Measurements from ENCODE around the gene CR1L. TPM values are rescaled to one million over a fixed set of nuclear protein-coding genes. Genes with fewer than 3 reads are reported as not detected.

CR1L gene
- total RNA-seq, 1 donor, result not detected

- no peaks in the 10 kb centered on the region for H3K4me1 ChIP-seq (ENCODE audit: insufficient read depth, low read length)
- H3K36me3 ChIP-seq (ENCODE audit: insufficient read depth, low read length), result no peaks in the 10 kb centered on the region
- H2AFZ ChIP-seq (ENCODE audit: low read length), result no peak overlapping the region
- H4K20me1 ChIP-seq (ENCODE audit: insufficient read depth, low read length), result no peaks in the 10 kb centered on the region
- no peak overlapping the region for H3K4me2 ChIP-seq (ENCODE audit: insufficient read depth, low read length)
- peaks cover 23% of the 10 kb centered on the region for H3K27me3 ChIP-seq (ENCODE audit: insufficient read depth, low read length)
- no peak for TF ChIP-seq CTCF (IDR thresholded peaks at IDR 0.05; ENCODE audit: extremely low read depth, low read depth, low read length)
- no peak overlapping the region for H3K27ac ChIP-seq (ENCODE audit: low read depth, low read length)
- no peak overlapping the region for H3K4me3 ChIP-seq (ENCODE audit: insufficient read depth, low read length)
- no peaks in the 10 kb centered on the region for H3K79me2 ChIP-seq (ENCODE audit: insufficient read depth, low read length)
- no peaks in the 10 kb centered on the region for H3K9me3 ChIP-seq (ENCODE audit: low read depth, low read length)
- DNase-seq (ENCODE audit: insufficient read length, low spot score, missing footprints), result no peak
Measured at GRCh38 chr1:207649865-207650580, 5.1 kb downstream of the CR1L start.

GRCh38 chr1:207651583-207651982, 6.7 kb downstream of the CR1L start:
- Histone ChIP-seq H3K36me3 (ENCODE audit: insufficient read depth, low read length) (no peaks in the 10 kb centered on the region), H3K4me1 (ENCODE audit: insufficient read depth, low read length) (no peaks in the 10 kb centered on the region), H3K79me2 (ENCODE audit: insufficient read depth, low read length) (no peaks in the 10 kb centered on the region), H3K27me3 (ENCODE audit: insufficient read depth, low read length) (peaks cover 18% of the 10 kb centered on the region), H3K27ac (ENCODE audit: low read depth, low read length) (no peak overlapping the region), H3K4me2 (ENCODE audit: insufficient read depth, low read length) (no peak overlapping the region), H4K20me1 (ENCODE audit: insufficient read depth, low read length) (no peaks in the 10 kb centered on the region), H2AFZ (ENCODE audit: low read length) (no peak overlapping the region), H3K9me3 (ENCODE audit: low read depth, low read length) (no peaks in the 10 kb centered on the region), H3K4me3 (ENCODE audit: insufficient read depth, low read length) (no peak overlapping the region)
- no peak for TF ChIP-seq CTCF (IDR thresholded peaks at IDR 0.05; ENCODE audit: extremely low read depth, low read depth, low read length)
- DNase-seq (ENCODE audit: insufficient read length, low spot score, missing footprints), result no peak

DNA sequence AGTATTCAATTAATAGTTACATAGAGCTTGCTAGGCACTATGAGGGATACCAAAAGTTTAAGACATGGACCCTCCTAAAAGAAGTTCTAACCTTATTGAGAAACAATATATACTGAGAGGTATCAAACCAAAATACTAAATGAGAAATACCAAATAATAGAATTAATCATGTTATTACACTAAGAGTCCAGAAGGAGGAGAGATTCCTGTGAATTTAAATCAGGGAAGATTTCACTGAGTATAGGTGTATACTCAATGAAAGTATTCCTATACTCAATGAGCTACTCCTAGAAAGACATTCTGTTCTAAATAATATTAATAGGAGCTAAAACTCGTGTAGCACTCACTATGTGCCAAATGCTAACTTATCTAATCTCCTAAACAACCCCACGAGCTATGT, 9.4 kb downstream of the CR1L start:
- Histone ChIP-seq H4K20me1 (ENCODE audit: insufficient read depth, low read length) (no peaks in the 10 kb centered on the region), H3K4me2 (ENCODE audit: insufficient read depth, low read length) (no peak overlapping the region), H3K27me3 (ENCODE audit: insufficient read depth, low read length) (peaks cover 2% of the 10 kb centered on the region), H3K27ac (ENCODE audit: low read depth, low read length) (no peak overlapping the region), H3K36me3 (ENCODE audit: insufficient read depth, low read length) (no peaks in the 10 kb centered on the region), H3K4me1 (ENCODE audit: insufficient read depth, low read length) (no peaks in the 10 kb centered on the region), H3K9me3 (ENCODE audit: low read depth, low read length) (no peaks in the 10 kb centered on the region), H2AFZ (ENCODE audit: low read length) (no peak overlapping the region), H3K79me2 (ENCODE audit: insufficient read depth, low read length) (no peaks in the 10 kb centered on the region), H3K4me3 (ENCODE audit: insufficient read depth, low read length) (no peak overlapping the region)
- TF ChIP-seq CTCF (IDR thresholded peaks at IDR 0.05; ENCODE audit: extremely low read depth, low read depth, low read length), result peak; percentile 32
- no peak for DNase-seq (ENCODE audit: insufficient read length, low spot score, missing footprints)

GRCh38 chr1:207658408-207658807, 13.5 kb downstream of the CR1L start:
- no peaks in the 10 kb centered on the region for H3K9me3 ChIP-seq (ENCODE audit: low read depth, low read length)
- H2AFZ ChIP-seq (ENCODE audit: low read length), result no peak overlapping the region
- no peak for DNase-seq (ENCODE audit: insufficient read length, low spot score, missing footprints)
- no peaks in the 10 kb centered on the region for H3K79me2 ChIP-seq (ENCODE audit: insufficient read depth, low read length)
- H3K4me2 ChIP-seq (ENCODE audit: insufficient read depth, low read length), result no peak overlapping the region
- H4K20me1 ChIP-seq (ENCODE audit: insufficient read depth, low read length), result no peaks in the 10 kb centered on the region
- H3K4me1 ChIP-seq (ENCODE audit: insufficient read depth, low read length), result no peaks in the 10 kb centered on the region
- no peak for TF ChIP-seq CTCF (IDR thresholded peaks at IDR 0.05; ENCODE audit: extremely low read depth, low read depth, low read length)
- no peaks in the 10 kb centered on the region for H3K36me3 ChIP-seq (ENCODE audit: insufficient read depth, low read length)
- no peak overlapping the region for H3K27ac ChIP-seq (ENCODE audit: low read depth, low read length)
- H3K4me3 ChIP-seq (ENCODE audit: insufficient read depth, low read length), result no peak overlapping the region
- no peaks in the 10 kb centered on the region for H3K27me3 ChIP-seq (ENCODE audit: insufficient read depth, low read length)

All from osteoblast (primary cell).